ENCODE results near the gene GNL1. TPM values are rescaled to one million over a fixed set of nuclear protein-coding genes. Genes with fewer than 3 reads are reported as not detected.

The GNL1 gene
- total and polyA plus RNA-seq, 10 of the 15 experiments (the other 5 are each of a cell fraction or from before 2014, with no cell fraction given): 0.18 to 64.5 (median 45.5) TPM

- no peaks in the 10 kb centered on the region for H3K27me3 ChIP-seq (replicated peaks in 1 of 2; ENCODE audit: control insufficient read depth in 2 of 2, insufficient read depth in 2 of 2, low read length in 1 of 2)
- H3K27ac ChIP-seq (ENCODE audit: control insufficient read depth, insufficient read depth): no peak overlapping the region
- WGBS (ENCODE audit: insufficient coverage, insufficient replicate concordance, low lambda C conversion rate, missing lambda C conversion rate): 46% methylated on average over 4 of the region's 4 CpGs
- DNase-seq (ENCODE audit: low read depth, low spot score) (no peak), FAIRE-seq (no peak), ATAC-seq (no peak)
- no peak for TF ChIP-seq STAT3 (IDR thresholded peaks at IDR 0.05; ENCODE audit: low read depth, low read length)
- no peak for TF ChIP-seq KLF5 (IDR thresholded peaks at IDR 0.05; ENCODE audit: partially characterized antibody)
- TF ChIP-seq, protein P1, sequence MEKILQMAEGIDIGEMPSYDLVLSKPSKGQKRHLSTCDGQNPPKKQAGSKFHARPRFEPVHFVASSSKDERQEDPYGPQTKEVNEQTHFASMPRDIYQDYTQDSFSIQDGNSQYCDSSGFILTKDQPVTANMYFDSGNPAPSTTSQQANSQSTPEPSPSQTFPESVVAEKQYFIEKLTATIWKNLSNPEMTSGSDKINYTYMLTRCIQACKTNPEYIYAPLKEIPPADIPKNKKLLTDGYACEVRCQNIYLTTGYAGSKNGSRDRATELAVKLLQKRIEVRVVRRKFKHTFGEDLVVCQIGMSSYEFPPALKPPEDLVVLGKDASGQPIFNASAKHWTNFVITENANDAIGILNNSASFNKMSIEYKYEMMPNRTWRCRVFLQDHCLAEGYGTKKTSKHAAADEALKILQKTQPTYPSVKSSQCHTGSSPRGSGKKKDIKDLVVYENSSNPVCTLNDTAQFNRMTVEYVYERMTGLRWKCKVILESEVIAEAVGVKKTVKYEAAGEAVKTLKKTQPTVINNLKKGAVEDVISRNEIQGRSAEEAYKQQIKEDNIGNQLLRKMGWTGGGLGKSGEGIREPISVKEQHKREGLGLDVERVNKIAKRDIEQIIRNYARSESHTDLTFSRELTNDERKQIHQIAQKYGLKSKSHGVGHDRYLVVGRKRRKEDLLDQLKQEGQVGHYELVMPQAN (conservative IDR thresholded peaks at IDR 0.05): no peak
- TF ChIP-seq MYB (IDR thresholded peaks at IDR 0.05; ENCODE audit: borderline replicate concordance, low read depth, low read length): no peak
- no peak for TF ChIP-seq SP1 (IDR thresholded peaks at IDR 0.05; ENCODE audit: low read depth, low read length)
- no peak for TF ChIP-seq ZBED1 (IDR thresholded peaks at IDR 0.05; ENCODE audit: borderline replicate concordance)
- no peak for TF ChIP-seq ZNF274 (IDR thresholded peaks at IDR 0.05; ENCODE audit: insufficient read depth, insufficient read length)
- no peak for TF ChIP-seq SIN3A (IDR thresholded peaks at IDR 0.05; ENCODE audit: low read depth, low read length)
- no peak for TF ChIP-seq SIX5 (IDR thresholded peaks at IDR 0.05; ENCODE audit: low read depth, low read length, severe bottlenecking)
- TF ChIP-seq SPI1 (IDR thresholded peaks at IDR 0.05; ENCODE audit: borderline replicate concordance, insufficient read depth, low read depth, low read length): no peak
- no peak for TF ChIP-seq CBFB (IDR thresholded peaks at IDR 0.05; ENCODE audit: low read depth)
- no peak for TF ChIP-seq CREM (IDR thresholded peaks at IDR 0.05; ENCODE audit: low read depth)
- intact Hi-C loops (cut with micrococcal nuclease; ENCODE audit: unreplicated experiment): no loop called here
- H3K36me3 ChIP-seq (ENCODE audit: control insufficient read depth in 2 of 2, insufficient read depth in 2 of 2, low read length in 1 of 2): peaks cover 11% of the 10 kb centered on the region in 2 experiments
- peaks cover 6% of the 10 kb centered on the region; the same call in 1 of the 2 replicates for H4K20me1 ChIP-seq (ENCODE audit: control insufficient read depth, insufficient read depth)
- no peaks in the 10 kb centered on the region for H3K9me3 ChIP-seq (replicated peaks; ENCODE audit: control insufficient read depth, insufficient read depth, low read length)
- in situ Hi-C loops (cut with MboI): no loop called here
- peak overlapping the region; percentile 24; the same call in 1 of the 2 replicates for H3K9ac ChIP-seq (ENCODE audit: control insufficient read depth, insufficient read depth, low read length)
- RAD21 ChIA-PET (ENCODE audit: unreplicated experiment): interaction anchor here (1.3 kb wide), 1 partner anchor 29 kb away, joined by 5 read pairs; no protein-coding TSS in a partner anchor
- POLR2A ChIA-PET: interaction anchor here (0.6 to 1.2 kb wide), 3 partner anchors 19 to 45 kb away, joined by 4 to 8 read pairs (median 4); partner anchors contain the start of genes MRPS18B and PPP1R10
- no TSS peak for BruUV-seq (replicated peaks)
- no peak overlapping the region for H2AFZ ChIP-seq (ENCODE audit: control insufficient read depth, low read depth, low read length)
- H3K4me3 ChIP-seq: peak overlapping the region; percentile 89; the same call in 1 of the 2 replicates
- CTCF ChIA-PET: interaction anchor here (0.5 to 1.7 kb wide), 8 partner anchors 16 to 120 kb away, joined by 3 to 9 read pairs (median 4); partner anchors contain the start of gene PRR3
- SMC1A ChIA-PET (ENCODE audit: uncharacterized antibody, unreplicated experiment): interaction anchor here (1.0 to 1.4 kb wide), 2 partner anchors 25 to 514 kb away, joined by 3 read pairs; no protein-coding TSS in a partner anchor
- peaks cover 48% of the 10 kb centered on the region for H3K79me2 ChIP-seq (ENCODE audit: control insufficient read depth, insufficient read depth, low read length)
- peak overlapping the region; percentile 94 for H3K4me2 ChIP-seq (ENCODE audit: control insufficient read depth, insufficient read depth)
- H3K4me1 ChIP-seq (ENCODE audit: control insufficient read depth, insufficient read depth, low read length): peaks cover 15% of the 10 kb centered on the region
Measured at GRCh38 chr6:30573113-30573512, 16.8 kb upstream of the GNL1 start.

All from GM12878 (cell line).